ENCODE measurements around the gene RAB37. TPM values are rescaled to one million over a fixed set of nuclear protein-coding genes. Genes with fewer than 3 reads are reported as not detected.
A peak's percentile ranks its signal among the peaks of the same experiment; 100 is the strongest.

The RAB37 gene
- total and polyA plus RNA-seq, 2 of the 13 experiments (the other 11 are each of a cell fraction or from before 2014, with no cell fraction given): 0.91 to 3.7 TPM

GRCh38 chr17:74750327-74751069 is 13.4 kb downstream of the RAB37 start (continued):
- TF ChIP-seq ZNF512 (CRISPR knock-in tag; IDR thresholded peaks at IDR 0.05) (no peak), NRL (CRISPR knock-in tag; IDR thresholded peaks at IDR 0.05; ENCODE audit: borderline replicate concordance) (peak; percentile 70), ZNF44 (CRISPR knock-in tag; IDR thresholded peaks at IDR 0.05) (no peak), CHCHD3 (CRISPR knock-in tag; IDR thresholded peaks at IDR 0.05) (0 out of 2 replicates have a peak, but pooled peaks have one; percentile 10), DRAP1 (CRISPR knock-in tag; IDR thresholded peaks at IDR 0.05) (peak; percentile 55), ZNF788 (CRISPR knock-in tag; IDR thresholded peaks at IDR 0.05; ENCODE audit: borderline replicate concordance) (peak; percentile 95), ZBTB43 (CRISPR knock-in tag; conservative IDR thresholded peaks at IDR 0.05) (peak; percentile 80), RAD51 (IDR thresholded peaks at IDR 0.05; ENCODE audit: borderline replicate concordance) (no peak), NFE2 (CRISPR knock-in tag; IDR thresholded peaks at IDR 0.05) (no peak), ZSCAN20 (CRISPR knock-in tag; IDR thresholded peaks at IDR 0.05; ENCODE audit: borderline replicate concordance) (peak; percentile 79; the same call in 1 of the 2 replicates), ZNF326 (CRISPR knock-in tag; IDR thresholded peaks at IDR 0.05; ENCODE audit: borderline replicate concordance) (no peak), ZNF639 (CRISPR knock-in tag; conservative IDR thresholded peaks at IDR 0.05) (0 out of 2 replicates have a peak, but pooled peaks have one; percentile 44), NR3C1 (CRISPR knock-in tag; IDR thresholded peaks at IDR 0.05) (no peak), ZGPAT (CRISPR knock-in tag; IDR thresholded peaks at IDR 0.05) (peak; percentile 97), TEAD3 (CRISPR knock-in tag; optimal IDR thresholded peaks at IDR 0.05; ENCODE audit: borderline replicate concordance) (peak; percentile 86), ARNT2 (CRISPR knock-in tag; IDR thresholded peaks at IDR 0.05; ENCODE audit: low read depth) (peak; percentile 71; the same call in 1 of the 2 replicates), HDAC6 (IDR thresholded peaks at IDR 0.05; ENCODE audit: low read depth, low read length) (no peak)

Data from HepG2 (cell line).